ENCODE results near the gene GRM8.

- TF ChIP-seq POLR2A (IDR thresholded peaks at IDR 0.05; ENCODE audit: low read depth, low read length) (no peak), EP300 (IDR thresholded peaks at IDR 0.05; ENCODE audit: borderline replicate concordance in 1 of 2, control insufficient read depth in 1 of 2, low read depth in 2 of 2, low read length in 2 of 2) (no peak), CTCF (IDR thresholded peaks at IDR 0.05 in 2 of 3, conservative IDR thresholded peaks at IDR 0.05 in 1 of 3; ENCODE audit: control insufficient read depth in 2 of 3, extremely low read depth in 1 of 3, insufficient read depth in 1 of 3, low read depth in 3 of 3, low read length in 3 of 3) (no peak), RAD51 (IDR thresholded peaks at IDR 0.05) (no peak), NBN (IDR thresholded peaks at IDR 0.05) (no peak), POLR2AphosphoS2 (IDR thresholded peaks at IDR 0.05; ENCODE audit: low read depth, low read length) (no peak)
These were observed 233.9 kb downstream of the GRM8 start for GRCh38 chr7:127018889-127019288.

Data from GM12878 (cell line).